GM18519 (cell line): ENCODE measurements around the gene SPNS2.

Experiments
- ATAC-seq: cut with Tn5 transposase; IDR thresholded peaks from one replicate; pipeline ENCODE4 v1.9.1; 2021; ENCODE audit warnings: mild to moderate bottlenecking, moderate library complexity; ENCODE audit not compliant: unreplicated experiment, low FRiP score

SPNS2 gene, protein sequence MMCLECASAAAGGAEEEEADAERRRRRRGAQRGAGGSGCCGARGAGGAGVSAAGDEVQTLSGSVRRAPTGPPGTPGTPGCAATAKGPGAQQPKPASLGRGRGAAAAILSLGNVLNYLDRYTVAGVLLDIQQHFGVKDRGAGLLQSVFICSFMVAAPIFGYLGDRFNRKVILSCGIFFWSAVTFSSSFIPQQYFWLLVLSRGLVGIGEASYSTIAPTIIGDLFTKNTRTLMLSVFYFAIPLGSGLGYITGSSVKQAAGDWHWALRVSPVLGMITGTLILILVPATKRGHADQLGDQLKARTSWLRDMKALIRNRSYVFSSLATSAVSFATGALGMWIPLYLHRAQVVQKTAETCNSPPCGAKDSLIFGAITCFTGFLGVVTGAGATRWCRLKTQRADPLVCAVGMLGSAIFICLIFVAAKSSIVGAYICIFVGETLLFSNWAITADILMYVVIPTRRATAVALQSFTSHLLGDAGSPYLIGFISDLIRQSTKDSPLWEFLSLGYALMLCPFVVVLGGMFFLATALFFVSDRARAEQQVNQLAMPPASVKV

DNA sequence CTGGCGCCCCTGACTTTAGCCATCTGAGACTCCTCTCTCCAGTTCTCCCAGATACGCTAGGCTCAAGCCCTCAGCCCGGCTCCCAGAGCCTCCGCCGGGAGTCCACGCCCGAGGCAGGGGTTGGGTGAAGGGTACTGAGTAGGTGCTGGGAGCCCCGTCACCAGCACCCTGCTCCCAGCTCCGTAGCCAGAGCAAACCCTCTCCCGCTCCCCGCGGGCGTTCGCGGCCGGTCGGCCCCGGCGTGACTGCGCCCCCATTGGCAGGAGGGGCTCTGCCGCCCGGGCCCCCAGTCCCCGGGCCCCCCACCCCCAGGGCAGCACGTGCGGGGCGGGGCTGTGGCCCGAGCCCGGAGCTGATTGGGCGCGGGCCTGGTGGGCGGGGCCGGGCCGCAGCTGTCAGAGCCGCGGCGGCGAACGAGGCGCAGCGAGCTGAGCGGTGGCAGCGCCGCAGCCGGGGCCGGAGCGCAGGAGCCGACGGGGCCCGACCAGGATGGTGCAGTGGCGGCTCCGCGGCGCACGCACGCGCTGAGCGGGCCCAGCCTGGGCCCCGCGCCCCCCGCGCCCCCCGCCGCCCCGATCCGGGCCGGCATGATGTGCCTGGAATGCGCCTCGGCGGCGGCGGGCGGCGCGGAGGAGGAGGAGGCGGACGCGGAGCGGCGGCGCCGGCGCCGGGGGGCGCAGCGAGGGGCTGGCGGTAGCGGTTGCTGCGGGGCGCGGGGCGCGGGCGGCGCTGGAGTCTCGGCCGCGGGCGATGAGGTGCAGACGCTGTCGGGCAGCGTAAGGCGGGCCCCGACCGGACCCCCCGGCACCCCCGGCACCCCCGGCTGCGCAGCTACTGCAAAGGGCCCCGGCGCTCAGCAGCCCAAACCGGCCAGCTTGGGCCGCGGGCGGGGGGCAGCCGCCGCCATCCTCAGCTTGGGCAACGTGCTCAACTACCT, at the start of gene SPNS2:
TSS of gene SPNS2 (plus strand) at position 421 of the 937 bp plus-strand sequence. CDS start at position 588, 167 bp downstream.
- peak; percentile 54 for ATAC-seq

DNA sequence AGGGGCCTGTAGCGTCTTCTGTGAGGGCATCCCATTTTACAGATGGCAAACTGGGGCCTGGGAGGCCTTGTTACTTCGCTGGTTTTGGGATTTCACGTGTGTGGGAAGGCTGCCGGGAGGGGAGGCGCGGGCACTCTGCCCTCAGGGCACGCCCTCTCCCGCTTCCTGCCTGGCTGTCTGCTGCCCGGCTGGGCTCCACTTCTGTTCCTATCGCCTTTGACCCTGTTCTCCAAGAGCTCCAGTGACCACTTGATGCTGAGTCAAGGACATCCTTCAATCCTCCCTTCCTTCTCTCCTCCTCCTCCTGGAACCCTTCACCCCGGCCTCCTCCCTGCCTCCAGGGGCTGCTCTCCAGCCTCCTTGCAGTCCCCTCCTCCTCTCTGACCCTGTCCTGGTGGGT, 48.9 kb upstream of the SPNS2 start:
- ATAC-seq, result no peak

DNA sequence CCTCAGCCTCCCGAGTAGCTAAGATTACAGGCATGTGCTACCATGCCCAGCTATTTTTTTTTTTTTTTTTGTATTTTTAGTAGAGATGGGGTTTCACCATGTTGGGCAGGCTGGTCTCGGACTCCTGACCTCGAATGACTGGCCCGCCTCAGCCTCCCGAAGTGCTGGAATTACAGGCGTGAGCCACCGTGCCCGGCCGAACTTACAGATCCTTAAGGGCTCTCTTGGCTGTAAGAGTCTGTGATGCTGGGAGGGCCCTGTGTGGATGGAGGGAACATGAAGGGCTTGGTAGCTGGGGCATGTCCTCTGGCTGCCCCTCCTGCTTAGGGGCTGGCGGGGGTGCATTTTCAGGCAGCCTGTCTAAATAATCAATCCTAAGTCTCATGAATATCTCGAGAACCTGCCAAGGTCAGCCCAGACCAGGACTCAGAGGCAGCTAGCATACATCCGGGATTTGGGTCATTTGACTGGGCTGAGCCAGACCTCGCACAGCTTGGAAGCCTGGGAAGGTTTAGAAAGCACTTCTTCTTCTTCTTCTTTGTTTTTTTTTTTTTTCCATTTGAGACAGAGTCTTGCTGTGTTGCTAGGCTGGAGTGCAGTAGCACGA, 47.9 kb upstream of the SPNS2 start:
- no peak for ATAC-seq

DNA sequence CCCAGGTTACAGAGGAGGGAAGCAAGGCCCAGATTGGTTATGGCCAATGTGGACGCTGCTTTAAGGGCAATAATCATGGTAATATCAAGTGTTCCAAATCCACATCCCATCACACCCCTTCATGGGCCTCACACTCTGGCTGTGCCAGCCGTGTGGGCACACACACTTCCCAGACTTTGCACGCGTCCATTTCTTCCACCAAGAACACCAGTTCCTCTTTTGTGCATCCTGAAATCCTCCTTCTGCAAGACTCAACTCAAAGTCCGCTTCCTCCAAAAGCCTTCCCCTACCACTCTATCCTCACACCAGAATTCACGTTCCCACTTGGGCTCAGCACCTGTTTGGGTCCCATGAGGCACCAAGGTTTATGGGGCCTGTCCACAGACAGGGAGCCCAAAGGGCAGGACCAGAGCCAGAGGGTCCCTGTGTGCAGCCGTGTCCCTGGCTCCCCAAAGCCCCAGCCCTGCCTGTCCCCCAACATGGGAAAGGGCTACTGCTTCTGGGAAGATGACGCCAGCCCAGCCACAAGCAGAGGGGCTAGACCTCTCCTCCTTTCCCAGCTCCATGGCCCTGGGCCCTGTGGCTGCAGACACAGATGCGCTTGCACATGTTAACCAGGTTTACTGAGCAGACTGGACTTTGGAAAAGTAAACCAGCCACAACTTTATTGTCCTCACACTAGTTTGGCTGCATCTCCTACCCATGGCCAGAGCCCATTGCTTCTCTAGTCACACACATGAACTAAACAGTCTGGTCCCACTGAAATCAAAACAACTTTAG, 44.7 kb upstream of the SPNS2 start:
- ATAC-seq, result no peak

DNA sequence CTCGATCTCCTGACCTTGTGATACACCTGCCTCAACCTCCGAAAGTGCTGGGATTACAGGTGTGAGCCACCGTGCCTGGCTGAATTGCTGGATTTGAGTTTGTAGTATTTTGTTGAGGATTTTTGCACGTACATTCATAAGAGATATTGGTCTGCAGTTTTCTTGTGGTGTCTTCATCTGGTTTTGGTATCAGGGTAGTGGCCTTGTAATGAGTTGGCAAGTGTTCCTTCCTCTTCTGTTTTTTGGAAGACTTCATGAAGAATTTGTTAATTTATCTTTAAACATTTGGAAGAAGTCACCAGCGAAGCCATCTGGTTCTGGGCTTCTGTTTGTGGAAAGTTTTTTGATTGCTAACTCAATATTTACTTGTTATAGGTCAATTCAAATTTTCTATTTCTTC, 38.0 kb upstream of the SPNS2 start:
- no peak for ATAC-seq

DNA sequence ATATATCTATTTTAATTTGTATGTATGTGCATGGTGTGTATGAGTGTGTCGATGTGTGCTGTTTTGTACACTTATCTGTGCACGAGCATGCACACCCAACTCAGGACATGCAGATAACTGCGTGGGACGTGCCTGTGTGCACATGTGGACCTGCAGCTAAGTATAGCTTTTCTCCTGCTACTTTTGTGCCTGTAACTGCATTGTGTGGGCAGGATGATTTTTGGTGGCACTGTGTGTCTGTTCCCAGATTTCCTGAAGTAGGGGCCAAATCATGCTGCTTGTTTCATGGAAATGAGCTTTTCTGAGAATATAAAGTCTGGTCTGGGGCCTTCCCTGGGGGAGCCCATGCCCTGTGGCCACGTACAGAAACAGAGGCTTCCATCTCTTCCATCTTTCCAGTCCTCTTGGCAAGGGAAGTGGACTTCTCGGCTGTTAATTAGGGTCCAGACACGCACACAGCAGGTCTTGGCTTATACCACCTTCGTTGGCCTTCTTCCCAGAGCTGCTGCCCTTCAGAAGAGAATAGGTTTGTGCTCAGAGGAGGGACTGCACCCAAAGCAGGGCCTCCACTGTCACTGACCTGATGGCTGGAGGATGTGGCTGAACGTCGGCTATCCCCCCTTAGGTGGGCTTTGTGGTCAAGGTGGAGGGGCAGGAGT, 34.7 kb upstream of the SPNS2 start:
- no peak for ATAC-seq

DNA sequence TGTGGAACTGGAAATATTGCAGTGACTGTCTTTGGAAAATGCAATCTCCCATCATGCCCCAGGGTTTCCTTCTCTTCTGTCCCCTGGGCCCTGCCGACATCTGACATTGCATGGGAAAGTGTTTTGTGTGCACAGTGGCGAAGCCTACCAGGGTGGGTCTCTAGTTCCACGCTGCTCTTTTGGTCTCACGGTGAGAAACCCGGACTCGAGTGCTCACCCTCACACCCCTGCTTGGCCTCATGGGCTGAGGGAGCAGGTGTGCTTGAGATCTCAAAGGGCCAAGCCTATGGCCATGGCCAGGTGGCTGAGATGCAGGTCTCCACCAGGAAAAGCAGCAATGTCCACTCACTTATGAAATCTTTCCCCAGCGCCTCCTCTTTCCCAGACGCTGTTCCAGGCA, 32.9 kb upstream of the SPNS2 start:
- ATAC-seq, result no peak

DNA sequence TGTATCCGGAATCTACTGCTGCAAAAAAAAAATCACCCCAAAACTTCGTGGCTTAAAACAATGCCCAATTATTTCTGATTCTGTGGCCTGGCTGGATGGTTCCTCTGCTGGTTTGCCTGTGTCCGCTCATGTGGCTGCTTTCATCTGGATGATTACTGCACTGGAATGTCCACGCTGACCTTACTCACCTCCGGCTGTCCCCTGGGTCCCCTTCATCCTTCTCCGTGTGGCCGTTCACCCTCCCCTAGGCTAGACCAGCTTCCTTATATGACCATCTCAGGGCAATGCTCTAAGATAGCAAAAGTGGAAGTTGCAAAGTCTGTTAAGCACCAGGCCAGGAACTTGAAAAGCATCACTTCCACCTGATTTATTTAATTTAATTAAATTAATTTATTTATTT, 31.4 kb upstream of the SPNS2 start:
- ATAC-seq, result no peak

DNA sequence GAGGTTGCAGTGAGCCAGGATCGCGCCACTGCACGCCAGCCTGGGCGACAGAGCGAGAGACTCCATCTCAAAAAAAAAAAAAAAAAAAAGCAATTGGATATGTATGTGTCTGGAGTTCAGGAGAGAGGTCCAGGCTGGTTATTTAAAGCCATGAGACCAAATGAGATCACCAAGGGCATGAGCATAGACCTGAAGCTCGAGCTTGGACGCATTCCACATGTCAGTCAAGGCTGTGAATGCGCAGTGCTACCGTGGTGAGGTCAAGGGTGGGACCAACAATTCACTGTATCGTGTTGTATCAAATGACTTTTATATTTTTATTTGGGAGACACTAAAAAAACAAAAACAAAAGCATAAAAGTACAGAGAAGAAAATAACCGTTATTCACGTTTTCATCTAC, 29.1 kb upstream of the SPNS2 start:
- ATAC-seq, result no peak

DNA sequence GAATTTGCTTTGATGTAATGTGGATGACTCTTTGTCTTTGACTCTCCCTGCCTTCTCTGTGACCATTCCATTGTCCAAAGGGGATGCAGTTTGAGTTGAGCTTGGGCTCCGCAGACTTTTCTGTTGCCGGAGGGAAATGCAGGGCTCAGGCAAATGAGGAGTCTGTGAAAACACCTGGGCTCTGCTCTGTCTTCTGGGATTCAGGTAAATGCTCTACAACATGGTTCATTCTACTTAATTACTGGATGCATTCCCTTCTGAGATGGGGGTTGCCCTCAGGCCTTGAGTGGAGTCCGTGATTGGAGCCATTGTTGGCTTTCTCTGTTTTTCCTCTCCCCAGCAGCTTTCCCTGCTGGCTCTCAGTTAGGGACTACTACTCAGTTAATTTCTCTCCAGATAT, 26.4 kb upstream of the SPNS2 start:
- no peak for ATAC-seq

DNA sequence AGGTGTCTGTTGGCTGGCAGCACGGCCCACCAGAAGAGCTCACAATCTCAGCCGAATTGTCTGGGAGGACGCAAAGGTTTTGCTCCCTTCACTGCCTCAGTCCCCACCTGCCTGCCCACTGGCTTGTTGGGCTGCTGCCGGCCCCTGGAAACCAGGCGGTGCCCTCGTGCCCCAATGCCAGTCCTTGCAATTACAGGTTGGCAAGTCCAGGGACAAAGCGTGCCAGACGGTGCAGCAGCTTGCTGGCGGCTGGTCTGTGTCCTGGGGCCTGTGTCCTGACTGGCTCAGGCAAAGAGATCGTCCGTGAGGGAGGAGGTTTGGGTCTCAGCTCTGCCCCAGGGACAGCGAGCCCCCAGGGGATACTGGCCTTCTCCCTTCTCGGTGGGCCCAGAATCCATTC, 24.6 kb upstream of the SPNS2 start:
- no peak for ATAC-seq

DNA sequence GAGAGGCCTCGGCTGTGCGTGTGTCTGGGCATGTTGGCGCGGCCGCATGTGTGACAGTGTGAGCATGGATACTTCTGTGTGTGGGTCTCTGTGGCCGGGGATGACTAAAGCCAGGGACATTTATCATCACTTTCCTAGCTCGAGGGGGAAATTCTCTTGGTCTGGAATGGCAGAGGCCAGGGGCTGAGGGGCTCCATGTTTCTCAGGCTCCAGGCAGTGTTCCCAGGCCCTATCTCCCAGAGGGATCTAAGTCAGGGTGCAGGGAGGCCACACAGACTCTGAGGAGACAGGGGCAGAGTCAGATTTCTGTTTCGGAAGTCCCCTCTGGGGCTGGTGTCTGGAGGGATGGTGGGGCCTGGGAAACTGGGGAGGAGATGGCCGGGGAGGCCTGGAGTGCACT, 23.7 kb upstream of the SPNS2 start:
- ATAC-seq, result no peak

DNA sequence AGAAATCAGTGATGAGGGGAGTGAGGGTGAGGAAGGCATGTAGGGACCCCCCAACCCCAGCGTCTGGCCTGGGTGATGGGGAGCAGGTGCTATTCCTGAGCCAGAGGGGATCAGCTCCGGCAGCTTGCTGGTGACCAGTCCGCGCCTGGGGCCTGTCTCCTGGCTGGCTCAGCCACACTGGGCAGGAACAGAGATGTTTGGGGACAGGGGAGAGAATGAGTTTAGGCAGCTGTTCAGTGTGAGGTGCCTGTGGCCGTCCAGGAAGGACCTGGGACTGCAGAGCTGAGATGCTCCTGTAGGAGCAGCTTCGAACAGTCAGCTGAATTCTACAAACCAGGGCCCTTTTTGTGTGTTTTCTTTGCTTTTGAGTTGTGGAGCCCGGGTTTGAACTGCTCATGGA, 23.2 kb upstream of the SPNS2 start:
- no peak for ATAC-seq

DNA sequence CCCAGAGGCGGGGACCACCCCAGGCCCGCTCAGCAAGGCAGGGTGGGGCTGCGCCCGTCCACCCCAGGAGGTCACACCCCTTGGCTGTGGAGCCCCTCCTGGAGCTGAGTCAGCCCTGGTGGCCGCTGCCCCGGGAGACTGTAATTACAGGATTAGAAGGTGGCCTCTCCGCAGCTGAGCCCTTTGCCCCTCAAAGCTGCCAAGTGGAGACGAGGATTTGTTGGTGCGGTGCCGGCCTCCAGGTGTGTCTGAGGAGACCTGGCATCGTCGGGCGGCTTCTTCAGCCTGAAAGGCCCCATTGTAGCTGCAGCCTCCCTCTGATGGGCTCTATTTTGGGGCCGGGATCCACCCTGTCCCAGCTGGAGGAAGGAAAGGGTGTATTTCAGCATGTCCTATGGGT, 22.7 kb upstream of the SPNS2 start:
- ATAC-seq, result no peak

DNA sequence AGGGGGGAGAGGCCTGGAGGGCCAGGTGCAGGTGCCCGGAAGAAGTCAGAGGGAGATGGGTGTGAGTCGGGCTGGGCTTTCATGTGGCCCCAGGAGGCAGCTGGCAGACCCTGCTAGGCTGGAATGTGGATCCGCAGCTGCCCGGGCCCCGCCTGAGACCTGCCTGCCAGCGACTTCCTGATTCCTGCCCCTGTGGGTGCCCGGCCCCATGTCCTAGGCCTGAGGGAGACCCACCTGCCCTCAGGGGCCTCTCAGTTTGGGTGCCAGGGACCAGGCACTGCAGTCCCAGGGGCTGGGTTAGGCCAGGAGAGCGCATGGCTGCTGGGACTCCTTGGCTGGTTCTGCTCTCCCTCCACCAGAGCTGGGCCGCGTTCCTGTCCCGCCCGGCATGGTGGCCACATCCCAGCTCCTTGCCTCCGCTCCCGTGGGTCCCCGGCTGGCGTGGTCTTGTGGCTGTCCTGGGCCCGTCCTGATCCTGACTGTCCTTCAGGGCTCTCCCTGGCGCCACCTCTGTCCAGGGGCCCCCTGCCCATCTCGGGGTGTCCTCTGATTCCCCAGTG, 22.1 kb upstream of the SPNS2 start:
- ATAC-seq, result no peak

DNA sequence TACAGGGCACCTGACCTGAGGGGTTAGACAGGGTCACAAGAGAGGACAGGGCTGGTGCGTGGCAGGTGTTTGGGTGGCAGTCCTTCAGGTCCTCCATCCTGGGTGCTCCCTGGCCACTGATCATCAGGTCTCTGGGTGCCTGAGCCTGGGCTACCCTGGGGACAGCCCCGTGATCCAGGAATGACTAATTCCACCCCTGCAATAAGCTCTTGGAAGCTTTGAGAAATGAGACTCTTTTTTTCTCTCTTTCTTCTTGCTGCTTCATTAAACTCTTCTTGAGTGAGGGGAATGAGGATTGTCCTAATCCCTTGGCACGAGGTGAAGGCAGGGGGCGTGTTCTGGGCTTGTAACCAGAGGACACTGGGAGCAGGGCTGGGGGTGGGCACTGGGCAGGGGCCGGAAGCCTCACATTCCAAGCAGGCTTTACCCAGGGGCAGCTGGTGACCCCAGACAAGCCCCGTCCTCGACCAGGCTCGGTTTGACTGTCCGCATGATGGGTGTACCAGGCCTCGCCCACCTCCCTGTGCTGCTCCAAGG, 21.4 kb upstream of the SPNS2 start:
- ATAC-seq, result no peak

DNA sequence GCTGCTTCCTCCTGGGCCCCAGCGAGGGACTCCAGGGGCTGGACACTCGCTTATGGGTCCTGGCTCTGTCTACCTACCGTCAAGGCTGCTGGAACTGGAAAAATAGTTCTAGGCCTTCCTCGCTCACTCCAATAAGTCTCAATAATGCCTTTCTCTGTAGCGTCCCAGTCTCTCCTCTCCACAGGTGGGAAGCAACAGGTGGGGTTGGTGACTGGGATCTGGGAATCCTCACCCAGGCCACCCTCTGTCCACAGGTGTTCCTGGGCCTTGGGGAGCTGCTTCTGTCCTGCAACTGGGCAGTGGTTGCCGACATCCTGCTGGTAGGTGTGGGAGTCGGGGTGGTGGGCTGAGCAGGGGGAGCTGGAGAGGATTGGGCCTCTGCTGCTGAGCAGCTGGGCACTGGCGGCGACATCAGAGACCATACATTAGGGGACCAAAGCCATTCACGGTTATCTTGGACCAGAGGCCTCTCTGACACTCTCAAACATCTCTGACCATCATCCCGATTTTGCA, 20.3 kb upstream of the SPNS2 start:
- ATAC-seq, result no peak

DNA sequence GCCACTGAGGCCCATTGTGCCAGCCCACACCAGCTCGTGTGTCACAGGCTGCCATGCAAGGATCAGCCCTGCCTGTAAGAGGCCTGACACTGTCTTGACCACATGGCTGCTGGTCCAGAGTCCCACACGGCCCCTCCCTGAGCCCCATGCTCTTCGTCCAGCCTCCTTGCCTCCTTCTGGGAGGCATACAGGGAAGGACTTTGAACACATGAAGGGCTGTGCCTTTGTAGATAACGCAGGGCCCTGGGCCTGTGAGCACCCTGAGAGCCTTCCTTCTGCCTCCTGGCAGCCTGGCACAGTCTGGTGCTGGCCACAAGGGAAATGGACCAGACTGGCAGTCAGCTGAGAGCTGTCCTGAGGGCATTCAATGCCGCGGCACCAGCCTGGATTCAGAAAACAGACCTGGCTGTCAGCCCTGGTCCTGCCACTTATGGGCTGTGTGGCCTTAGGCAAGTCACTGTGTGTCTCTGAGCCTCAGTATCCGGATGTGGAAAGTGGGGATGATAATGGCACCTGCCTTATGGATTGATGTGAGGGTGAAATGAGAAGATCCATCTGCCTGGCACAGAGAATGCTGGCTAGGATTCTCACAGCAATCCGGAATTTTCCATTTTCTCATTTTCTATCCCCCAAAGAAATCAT, 19.2 kb upstream of the SPNS2 start:
- no peak for ATAC-seq
